Measurements from ENCODE around the gene CCDC17.

CCDC17 gene

DNA sequence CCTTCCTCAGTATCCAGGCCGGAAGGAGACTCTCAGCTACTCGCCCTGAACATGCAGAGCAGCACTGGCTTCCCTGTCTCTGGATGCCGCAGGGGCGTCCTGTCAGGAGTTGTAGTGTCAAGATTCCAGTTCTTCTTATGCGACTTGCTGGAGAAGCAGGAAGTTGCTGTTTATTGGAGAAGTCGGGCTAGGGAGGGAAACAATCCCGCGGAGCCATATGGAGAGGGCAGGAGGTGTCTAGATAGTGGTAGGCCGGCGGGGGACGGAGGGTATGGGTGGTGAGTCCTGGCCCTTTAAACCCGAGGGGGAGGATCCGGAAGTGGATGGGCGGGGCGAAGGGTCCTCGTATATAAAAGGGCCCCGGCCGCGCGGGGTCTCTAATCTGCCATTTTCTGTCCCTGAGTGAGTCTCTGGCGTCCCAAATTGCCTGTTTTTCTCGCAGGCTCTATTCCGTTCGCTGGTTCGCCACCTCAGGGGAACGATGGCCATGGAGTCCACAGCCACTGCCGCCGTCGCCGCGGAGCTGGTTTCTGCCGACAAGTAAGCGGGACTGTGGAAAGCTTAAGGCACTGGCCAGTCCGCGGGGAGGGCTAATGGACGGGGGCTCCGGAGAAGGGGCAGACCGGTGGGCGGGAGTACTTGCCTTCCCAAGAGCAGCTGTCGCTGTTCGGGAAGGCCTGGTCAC lies 40.0 kb downstream of the CCDC17 start, which contains the start of gene NASP:
Gene NASP (plus strand): TSS at position 376 of the 685 bp plus-strand sequence. CDS start 106 bp downstream, at position 482.
- peak; percentile 10 to 95 (median 85) for DNase-seq

DNA sequence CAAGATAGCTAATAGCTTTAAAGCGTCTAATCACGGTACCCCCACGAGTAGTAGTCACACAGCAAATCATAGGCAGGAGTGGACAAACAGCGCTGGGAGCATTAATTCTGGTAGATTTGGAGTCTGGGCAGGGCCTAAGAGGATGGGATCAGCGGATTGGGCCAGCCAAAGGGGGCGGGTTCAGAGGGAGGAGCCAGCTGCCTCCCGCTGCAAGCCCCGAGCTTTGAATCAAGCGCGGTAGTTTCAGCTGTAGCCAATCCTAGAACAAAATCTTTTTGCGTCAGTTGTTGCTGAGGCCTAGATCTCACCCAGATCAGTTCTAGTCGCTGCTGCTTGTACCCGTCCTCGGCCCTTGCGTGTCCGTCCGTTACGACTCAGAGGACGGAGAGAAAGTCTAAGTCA lies 40.6 kb downstream of the CCDC17 start:
- DNase-seq: peak in 57 of 58 donors; percentile 65 to 97 (median 90)

- DNase-seq: no peak
These were observed 49.7 kb downstream of the CCDC17 start for GRCh38 chr1:45574105-45574626.

GRCh38 chr1:45573231-45573804 lies 50.5 kb downstream of the CCDC17 start:
- no peak for DNase-seq

GRCh38 chr1:45570631-45571030 lies 53.2 kb downstream of the CCDC17 start:
- DNase-seq: no peak

Data from anterior cingulate cortex (tissue), 58 donors.